NK-92 (cell line): ENCODE data around the gene PSMB7.

Experiments used
- DNase-seq: peaks from one replicate; lab custom pipeline; 2025; ENCODE audit not compliant: unreplicated experiment; lab: John Stamatoyannopoulos, UW

PSMB7 gene

DNA sequence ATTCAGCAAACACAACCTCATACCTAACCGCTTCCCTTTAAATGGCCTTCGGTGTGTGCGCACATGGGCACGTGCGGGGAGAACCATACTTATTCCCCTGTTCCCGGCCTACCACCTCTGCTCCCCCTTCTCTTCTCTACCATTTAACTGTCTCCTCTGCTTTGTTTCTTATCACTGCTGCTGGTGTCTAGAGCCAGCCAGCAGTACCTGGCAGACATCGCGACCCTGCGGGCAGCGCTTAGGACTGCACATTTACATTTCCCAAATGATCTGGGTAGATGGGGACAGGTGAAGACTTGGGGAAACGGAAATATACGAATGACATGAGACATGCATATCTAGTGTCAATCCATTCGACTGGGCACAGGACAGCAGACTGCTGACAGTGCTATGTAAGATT is 56.6 kb downstream of the PSMB7 start:
- no peak for DNase-seq

DNA sequence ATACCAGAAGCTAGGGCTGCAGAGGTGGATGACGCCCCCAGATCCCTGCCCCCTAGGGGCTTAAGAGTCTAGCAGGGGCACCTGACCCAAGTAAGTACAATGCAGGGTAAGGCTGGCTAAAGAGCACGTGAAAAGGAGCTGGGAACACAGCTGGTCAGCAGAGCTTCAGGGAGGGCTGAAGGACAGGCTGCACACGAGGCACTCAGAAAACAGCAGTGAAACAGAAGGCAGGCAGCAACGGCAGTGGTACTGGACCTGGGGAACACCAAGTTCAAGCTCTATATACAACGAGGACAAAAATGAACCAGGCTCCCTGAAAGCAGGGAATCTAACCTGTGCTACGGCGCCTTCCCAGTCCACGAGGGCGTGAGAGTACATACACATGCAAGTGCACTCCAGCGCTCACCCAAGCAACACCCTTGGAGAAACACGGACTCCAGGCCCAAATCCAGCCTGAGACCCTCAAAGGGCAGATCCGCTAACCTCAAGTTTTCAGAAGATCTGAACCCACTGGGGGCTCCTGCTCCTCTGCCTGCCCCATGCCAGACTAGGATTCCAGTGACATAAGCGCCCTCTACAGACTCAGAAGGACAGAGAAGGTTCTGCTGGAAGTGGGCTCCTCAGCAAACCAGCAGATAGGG is 57.4 kb downstream of the PSMB7 start:
- DNase-seq = no peak

DNA sequence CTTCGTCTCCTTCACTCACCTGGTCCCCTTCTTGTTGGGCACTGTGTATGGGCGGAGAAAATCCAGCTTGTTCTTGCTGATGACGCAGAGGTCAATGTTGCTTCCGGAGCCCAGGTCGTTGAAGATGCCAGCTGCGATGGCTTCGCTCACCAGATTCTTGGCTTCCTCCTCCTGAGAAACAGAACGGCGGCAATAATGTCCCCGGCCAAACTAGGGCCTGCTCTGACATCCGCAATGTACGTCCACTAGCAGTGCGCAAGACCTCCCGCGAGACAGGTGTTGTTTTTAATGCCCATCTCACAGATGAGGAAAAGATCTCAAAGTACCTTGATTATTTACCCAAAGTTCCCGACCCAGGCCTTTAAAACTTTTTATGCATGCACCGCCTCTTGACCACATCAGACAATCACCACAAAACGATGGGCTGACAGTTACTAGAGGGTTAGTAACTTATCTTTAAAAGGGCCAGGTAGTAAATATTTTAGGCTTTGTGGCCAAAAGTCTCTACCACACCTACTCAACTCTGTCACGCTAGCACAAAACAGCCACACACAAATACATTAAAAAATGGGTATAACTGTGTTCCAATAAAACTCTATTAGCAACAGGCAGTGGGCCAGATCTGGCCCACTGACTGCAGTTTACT is 58.4 kb downstream of the PSMB7 start:
- no peak for DNase-seq

DNA sequence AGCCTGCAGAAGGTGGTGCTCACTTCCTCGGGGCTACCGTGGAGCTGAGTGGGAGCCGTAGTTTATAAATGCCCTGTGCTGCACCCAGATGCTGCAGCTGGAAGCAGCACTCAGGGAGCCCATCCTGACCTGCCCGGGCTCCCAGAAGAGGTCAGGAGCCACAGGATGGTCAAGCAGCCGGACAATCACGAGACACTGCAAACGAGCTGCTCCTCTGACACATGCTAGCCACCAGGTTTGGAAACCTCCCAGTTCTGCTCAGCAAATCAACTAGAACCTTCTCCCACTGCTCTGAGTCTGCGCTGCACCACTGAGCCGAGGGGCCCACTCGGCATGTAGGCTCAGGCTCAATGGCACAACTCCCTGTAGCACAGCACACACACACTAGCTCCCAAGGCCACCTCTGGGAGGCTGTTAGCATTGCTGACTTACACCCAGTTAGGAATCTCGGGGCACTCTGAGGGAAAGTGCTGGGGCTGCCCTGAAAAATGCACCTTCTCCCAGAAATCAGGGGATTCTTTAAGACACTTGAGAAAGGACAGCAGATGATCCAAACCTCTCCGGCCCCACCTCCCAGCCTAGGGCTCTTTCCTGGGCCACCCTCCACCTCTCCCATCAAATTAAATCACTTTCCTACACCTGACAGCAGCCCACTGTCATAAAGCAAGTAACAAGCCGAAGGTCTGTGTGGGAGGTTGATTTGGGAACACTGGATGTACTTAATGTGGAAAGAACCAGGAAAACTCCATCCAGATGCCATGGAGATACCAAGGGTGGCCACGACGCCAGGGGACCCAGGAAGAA is 59.1 kb downstream of the PSMB7 start:
- no peak for DNase-seq

DNA sequence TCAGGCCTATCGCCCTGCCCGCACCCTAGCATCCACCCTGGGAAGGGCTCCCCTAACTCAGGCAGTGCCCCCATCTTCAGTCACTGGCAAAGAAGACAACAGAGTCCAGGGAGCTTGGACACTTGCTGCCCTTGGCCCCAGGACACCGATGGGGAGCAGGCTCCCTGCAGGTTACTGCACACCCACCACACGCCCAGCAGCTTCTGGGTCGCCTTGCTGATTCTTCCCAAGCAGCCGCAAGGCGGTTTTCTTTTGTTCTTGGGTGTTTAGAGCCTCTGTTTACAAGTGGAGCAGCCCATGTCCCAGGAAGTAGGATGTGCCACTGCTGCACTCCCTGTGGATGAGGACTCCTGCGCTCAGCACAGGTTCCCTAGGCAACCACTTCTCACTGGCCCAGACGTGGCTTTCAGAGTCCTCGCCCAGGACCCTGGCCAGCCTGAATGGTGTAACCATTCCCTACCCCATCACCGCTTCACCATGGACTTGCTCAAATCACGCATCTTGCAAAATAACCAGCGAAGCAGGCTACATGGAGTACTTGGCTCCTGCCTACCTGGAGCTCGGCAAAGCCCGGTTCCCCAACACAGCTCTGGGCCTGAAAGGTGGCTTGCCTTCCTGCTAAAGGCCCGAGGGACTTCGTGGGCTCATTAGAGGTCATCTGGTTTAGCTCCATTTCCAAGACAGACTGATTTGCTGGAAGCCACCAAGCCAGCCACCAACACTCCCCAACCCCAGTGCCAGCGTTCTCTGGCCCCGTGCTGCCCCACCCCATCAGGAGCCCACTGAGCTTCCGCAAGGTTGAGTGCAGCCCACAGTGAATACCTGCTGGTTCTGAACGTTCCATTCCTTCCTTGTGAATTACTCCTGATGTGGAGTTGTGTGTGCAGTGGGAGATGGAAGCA is 60.0 kb downstream of the PSMB7 start:
- no peak for DNase-seq

DNA sequence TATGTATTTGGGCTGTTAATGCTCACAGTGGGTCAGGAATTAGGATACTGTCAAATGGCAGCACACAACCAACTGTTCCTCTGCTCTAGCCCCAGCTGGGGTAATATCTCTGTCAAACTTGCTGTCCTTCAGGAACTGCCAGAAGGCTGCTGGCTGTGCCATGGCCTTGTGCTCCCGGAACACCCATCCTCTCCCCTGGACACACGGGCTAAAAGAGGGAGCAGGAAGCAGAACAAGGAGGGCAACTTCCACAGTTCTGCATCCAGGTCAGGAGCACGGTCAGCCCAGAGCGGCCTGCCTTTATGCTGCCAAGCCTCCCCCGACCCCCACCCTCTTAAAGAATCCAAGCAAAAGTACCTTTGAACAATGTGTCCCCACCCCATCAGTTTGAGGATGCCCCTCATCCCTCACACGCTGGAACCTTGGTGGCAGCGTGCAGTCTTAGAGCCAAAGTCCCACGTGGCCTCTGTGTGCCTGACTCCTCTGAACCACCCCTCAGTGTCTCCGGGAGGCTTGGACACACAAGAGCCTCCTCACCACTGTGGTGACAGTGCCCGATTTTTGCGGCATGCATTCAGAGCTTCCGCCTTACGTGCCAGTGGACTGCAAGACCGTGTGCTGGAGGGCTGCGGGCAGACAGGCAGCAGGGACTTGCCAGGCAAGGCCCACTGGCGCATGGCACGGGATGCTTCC is 60.8 kb downstream of the PSMB7 start:
- DNase-seq = no peak

DNA sequence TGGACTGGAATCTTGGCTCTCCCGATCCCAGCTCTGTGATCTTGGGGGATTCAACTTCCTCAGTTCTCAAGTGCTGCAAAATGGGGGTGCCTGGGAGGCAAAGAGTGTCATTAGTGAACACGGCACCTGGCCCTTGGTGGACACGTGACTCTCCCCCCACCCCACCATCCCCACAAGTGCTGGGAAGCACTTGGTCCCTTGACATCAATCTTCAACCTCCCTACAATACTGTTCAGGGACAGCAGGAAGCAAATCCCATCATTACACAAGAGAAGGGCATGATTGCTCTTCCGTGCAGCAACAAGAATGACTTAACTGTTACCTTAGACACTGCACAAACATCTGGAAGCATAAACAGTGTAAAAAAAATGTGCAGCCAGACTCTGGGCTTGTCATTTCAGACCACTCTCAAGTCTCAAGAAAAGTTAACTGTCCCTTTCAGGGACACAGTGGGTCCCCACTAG is 61.4 kb downstream of the PSMB7 start:
- DNase-seq = no peak

DNA sequence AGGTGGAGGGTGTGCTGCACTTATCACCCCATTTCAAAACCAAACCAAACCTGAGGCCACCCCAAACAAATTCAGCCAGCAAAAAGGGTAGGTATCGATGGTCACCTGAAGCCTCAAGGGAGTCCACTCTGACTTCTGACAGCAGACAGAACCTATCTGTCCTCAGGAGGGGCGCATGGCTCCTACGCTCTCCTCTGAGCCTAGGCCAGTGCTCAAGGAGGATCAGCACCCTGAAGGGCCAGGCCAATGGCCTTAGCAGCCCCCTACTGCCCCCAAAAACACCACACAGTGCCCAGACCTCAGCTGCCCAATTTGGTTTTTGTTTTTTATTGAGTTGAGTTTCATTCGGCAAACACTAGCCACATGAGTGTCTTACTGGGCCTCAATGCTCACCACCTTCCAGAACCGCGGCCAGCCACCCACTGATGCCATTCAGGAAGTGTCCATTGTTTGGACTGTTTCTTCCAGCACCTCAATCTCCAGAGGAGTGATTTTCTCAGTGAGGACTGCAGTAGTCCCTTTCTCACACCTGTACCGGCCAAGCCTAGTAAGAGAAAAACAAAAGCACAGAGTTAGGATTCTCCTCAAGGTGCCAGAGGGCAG is 62.0 kb downstream of the PSMB7 start:
- no peak for DNase-seq

DNA sequence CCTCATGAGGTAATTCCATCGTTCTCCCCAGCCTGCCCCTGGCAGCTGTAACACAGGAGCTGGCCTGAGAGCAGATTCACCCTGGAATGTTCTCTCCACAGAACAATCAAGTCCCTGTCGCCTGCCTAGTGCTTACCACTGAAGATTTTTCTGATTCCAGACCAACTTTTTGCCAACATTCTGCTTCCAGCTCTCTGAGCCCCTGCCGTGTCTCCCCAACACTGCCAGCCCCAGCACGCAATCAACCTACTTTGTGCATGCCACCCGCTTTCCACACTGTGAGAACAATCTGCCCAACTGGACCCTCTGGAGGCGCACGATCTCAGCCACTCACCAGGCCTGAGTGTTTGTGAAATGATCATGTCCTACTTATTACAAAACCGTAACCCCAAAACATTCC is 62.6 kb downstream of the PSMB7 start:
- DNase-seq = no peak

DNA sequence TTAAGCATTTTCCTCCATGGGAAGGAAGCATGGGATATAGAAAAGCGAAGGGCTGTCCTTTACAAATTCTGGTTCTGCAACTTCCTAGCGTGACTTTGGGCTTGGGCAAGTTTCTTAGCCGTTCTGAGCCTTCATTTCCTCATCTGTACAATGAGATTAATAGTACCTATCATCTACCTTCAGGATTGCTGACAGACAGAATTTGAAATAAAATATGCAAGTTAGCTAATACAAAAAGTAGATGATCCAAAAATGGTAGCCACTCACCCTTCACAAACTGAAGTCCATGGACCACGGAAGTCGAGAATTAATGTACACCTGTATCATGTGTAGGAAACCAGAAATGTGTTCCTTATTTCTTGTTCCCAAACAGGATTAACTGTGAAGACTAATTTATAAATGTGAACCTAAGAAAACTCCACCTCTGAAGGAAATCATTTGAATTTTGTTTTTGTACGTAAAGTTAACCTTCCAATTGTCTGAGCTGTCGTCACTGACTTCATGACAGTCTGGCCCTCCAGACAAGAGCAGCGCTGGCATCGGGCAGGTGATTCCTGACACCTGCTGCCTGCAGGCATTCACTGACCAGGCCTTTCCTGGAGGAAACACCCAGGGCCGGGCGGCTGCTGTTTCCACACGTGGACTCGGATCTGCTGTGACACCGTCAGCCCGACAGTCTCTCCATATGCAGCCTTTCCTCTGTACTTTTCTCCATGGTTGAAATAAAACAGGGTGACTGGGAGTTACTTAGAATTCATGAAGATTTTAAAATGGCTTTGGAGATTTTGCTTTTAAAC is 63.4 kb downstream of the PSMB7 start:
- no peak for DNase-seq

DNA sequence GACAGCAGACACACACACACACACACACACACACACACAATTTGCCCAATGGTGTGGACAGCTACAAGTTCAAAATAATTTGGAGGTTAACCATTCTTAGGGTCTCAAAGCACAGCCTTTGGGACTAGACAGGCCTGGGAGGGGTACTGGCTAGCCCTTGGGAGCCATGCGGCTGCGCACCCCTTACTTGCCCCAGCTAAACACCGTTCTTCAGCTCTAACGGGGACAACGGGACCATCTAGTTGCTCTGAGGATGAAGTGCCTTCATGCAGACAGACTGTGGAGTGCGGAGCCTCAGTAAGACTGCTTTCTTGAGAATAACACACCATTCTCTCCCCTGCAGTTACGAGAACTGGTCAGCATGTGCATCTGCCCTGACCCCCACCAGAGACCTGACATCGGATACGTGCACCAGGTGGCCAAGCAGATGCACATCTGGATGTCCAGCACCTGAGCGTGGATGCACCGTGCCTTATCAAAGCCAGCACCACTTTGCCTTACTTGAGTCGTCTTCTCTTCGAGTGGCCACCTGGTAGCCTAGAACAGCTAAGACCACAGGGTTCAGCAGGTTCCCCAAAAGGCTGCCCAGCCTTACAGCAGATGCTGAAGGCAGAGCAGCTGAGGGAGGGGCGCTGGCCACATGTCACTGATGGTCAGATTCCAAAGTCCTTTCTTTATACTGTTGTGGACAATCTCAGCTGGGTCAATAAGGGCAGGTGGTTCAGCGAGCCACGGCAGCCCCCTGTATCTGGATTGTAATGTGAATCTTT is 64.6 kb downstream of the PSMB7 start:
- no peak for DNase-seq

DNA sequence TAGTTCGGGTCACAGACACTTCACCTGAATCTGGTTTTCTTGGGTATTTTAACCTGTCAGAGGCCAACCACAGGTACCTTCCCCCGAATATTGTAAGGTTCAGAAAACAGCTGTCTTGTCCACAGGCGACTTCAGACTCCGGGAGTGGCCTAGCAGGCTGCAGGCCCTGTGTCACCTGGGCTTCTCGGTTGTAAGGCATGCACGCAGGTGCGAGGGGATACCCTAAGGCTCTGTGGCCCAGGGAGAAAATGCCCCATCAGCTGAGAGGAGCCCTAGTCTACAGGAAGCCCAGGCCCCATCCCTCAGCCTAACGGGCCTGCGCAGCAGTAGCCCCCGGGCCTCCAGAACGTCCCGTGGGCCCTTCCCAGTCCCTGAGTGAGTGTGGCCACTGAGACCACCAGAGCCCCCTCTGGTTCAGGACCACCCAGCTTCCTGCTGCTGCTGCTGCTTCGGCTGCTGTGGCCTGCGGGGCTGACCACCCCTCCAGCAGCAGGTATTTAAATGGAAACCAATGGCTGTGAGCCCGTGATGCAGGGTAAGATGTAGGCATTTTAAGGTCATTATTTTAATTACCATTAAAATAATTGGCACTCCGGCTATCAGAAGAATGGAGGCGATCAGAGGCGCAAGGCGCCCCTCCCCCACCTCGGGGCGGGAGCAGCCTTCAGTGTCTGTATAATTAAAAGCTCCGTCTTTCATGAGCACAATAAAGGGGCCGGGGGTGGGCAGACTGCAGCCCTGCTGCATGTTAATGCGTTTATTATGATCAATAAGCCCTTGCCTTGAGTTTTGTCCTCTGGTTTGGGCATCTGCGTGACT is 65.4 kb downstream of the PSMB7 start:
- no peak for DNase-seq

DNA sequence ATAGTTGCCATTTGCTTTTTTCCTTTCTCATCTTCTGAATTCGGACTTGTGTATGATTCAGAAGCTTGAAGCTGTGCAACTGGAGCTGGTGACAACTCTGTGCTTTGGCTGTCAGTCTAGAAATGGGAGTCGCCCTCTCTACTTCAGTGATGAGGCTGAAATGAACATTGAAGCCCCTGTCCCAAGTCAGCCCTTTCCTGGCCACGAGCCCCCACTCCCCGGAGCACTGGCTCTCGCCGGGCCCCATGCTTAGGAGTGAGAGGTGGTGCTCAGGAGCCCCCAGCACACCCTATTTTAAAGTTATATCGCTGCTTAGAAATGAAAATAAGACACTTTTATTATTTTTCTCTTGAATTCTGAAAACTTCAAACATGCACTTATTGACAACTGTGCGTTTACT is 66.0 kb downstream of the PSMB7 start:
- no peak for DNase-seq

DNA sequence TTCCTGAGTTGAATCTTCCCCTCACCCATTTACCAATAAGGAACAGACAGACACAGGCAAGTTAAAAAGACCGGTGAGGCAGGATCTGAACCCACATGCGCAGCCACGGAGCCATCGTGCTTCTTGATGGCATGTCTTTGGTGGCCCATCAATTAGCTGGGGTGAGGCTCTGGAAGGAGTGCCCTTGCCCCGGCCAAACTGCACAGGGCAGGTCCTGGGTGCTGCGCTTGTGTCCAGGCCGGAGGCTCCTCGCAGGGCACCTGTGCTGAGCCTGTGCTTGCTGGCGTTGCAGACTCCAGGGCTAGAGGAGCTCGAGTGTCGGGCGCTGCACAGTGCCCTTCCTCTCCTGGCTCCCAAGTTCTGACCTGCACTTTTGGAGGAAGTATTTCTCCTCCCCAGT is 66.4 kb downstream of the PSMB7 start:
- DNase-seq = no peak

DNA sequence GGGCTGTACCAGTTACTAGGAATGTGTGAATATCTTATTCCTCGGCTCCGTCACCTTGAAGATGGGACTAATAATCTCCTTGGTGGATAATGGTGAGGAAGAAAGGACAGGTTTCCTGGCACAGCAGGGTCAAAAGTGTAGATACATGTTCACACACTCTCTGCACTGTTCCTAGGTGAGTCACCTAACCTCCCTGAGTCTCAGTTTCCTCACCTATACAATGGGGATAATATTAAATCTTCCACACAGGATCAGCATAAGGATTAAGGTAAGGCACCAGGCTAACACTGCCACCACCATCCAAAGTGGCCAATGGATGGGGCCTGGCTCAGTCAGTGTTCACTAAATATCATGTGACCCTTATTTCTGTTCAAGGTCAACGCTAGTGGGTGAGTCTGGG is 66.9 kb downstream of the PSMB7 start:
- DNase-seq = no peak

DNA sequence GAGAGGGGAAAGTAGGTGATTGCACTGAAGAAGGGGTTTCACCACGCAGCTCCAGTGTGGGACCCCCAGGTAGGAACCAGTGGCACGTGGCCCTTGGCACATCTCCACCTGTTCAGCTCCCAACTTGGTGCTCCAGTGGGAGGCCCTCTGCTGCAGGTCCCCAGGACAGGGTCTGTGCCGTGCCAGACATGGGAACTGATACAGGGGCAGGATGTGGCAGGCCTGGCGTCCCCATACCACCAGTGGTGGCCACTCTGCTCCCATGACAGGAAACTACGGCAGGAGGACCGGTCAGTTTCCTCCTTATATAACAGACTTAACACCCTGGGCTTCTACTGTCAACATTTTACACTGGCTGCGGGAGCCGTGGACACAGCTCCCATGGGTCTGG is 67.3 kb downstream of the PSMB7 start:
- no peak for DNase-seq

DNA sequence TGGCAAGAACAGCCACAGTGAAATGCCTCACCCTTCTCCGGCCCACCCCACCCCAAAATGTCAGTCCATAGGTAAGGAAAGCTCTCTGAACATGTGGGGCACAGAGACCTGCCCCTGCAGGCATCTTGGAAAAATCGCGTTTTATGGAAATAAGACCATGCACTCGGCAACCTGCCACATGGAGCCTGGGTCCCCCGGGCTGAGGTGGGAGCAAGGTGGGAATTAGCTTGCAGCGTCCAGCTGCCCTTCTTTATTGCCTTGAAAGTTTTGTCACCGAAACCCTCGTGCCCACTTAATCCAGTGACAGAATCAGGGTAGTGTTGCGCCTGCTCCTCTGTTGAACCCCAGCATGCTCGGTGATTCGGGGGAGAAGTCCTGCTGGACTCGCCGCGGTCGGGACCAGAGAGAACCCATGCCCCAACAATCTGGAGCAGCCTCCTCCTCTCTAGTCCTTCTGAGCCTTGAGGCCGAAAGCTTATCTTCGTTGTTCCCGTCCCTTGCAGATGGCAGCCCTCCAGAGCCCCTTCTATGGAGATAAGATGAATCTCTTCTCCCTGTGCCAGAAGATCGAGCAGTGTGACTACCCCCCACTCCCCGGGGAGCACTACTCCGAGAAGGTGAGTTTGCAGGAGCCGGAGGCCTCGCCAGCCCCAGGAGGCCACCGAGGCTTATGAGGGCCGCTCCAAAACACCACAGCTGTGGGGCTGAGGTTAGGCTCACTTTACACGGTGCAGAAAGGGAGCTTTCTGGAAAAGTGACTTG is 67.9 kb downstream of the PSMB7 start:
- DNase-seq = no peak
